Measurements from ENCODE around the gene KIF5C.

DNA sequence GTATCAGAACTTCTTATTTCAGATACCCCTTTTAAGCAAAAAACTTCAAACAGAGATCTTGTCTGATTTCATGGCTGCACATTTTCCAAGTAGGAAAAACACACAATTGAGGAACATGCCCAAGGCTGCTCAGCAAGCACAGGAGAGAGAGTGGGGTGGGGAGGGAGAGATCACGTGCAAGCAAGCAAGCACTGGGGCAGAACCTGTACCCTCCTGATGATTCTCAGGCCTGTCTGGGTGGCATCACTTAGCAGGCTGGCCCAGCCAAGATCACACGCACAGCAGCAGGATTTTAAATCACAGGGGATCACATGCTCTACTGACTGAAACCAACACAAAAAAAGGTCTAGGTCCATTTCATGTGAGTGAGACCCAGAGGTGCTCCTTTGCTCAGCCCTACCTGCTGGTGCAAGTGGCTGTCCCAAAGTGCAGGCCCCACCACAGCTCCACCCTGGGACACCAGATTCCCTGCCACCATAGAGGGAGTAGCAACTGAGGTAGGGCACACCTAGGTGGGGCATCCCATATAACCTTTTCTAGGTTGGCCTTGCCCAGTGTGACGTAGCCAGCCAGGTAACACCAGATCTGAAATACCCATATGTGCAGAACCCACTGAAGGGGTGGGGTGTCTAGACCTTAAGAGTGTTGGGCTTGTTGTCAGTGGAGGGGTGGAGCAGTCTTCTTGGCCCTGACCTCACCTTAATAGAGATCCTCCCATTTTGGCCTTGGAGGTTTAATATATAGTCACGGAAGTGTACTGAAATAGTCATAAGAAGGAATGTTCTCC is 161.7 kb downstream of the KIF5C start:
- TF ChIP-seq, protein P1, sequence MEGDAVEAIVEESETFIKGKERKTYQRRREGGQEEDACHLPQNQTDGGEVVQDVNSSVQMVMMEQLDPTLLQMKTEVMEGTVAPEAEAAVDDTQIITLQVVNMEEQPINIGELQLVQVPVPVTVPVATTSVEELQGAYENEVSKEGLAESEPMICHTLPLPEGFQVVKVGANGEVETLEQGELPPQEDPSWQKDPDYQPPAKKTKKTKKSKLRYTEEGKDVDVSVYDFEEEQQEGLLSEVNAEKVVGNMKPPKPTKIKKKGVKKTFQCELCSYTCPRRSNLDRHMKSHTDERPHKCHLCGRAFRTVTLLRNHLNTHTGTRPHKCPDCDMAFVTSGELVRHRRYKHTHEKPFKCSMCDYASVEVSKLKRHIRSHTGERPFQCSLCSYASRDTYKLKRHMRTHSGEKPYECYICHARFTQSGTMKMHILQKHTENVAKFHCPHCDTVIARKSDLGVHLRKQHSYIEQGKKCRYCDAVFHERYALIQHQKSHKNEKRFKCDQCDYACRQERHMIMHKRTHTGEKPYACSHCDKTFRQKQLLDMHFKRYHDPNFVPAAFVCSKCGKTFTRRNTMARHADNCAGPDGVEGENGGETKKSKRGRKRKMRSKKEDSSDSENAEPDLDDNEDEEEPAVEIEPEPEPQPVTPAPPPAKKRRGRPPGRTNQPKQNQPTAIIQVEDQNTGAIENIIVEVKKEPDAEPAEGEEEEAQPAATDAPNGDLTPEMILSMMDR (conservative IDR thresholded peaks at IDR 0.05; ENCODE audit: low read length), result no peak
- no peak for TF ChIP-seq EZH2phosphoT487 (IDR thresholded peaks at IDR 0.05; ENCODE audit: borderline replicate concordance)
